ENCODE results near the gene NRBP1.

NRBP1 gene

DNA sequence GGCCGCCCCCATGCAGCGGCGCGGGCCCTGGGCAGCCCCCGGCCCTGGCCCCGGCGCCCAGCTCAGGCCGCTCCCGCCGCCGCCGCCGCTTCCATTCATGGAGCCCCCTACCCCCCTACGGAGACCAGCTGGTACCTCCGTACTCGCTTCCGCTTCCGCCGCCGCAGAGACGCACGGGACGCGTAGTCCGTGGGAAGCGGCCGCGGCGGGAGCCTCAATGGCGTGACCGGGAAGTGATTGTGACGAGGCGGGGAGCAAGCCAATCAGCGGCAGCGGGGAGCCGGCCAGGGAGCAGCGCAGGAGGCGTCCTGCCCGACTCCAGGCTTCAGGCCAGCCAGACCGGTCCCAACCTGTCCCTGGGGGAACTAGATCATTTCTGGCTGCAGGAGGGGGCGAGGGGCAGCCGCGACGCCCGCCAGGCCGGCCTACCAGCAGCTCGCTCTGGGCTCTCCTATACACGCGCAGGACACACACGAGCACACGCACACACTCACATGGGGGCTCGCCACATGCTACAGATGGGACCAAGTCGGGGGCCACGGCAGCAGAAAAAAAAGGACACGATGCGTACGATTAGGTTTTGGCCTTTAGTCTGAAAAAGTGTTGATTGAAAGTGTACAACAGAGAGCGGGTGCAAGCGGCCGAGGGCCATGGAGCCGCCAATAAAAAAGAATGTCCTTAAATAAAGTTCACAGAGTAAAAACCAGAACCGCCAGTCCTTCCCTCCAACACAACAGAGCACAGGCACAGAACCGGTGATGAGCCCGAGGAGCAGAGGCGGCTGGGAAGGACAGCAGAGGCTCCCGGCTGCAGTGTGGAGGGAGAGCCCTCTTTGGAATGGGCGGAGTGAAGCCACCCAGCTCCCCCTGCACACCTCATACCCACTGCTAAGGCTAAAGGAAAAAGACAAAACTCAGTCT is 47.5 kb upstream of the NRBP1 start, which contains the start of gene ZNF513:
Gene ZNF513, minus strand, starts transcription at position 109 of the 920 bp plus-strand sequence. CDS start 208 bp downstream, outside the sequence.
- peaks cover 30 to 84% of the 10 kb centered on the region in 2 experiments for H3K36me3 ChIP-seq (ENCODE audit: control insufficient read depth in 2 of 2, insufficient read depth in 1 of 2, low read length in 2 of 2)
- no peaks in the 10 kb centered on the region for H3K9me3 ChIP-seq (ENCODE audit: control insufficient read depth, insufficient read depth, low read depth, low read length)
- CTCF ChIA-PET = interaction anchor here (1.2 to 1.4 kb wide), 2 partner anchors 10 to 301 kb away, joined by 3 to 7 read pairs; partner anchors contain the start of gene SNX17
- H3K4me1 ChIP-seq (ENCODE audit: control insufficient read depth, insufficient read depth, low read length) = no peaks in the 10 kb centered on the region; the same call in 1 of the 2 replicates
- H3K4me3 ChIP-seq (ENCODE audit: low read depth, low read length) = peak within 1 kb of the TSS; percentile 72
- peak within 1 kb of the TSS; percentile 82 for H3K27ac ChIP-seq (ENCODE audit: extremely low read depth, low read depth, low read length)
- POLR2A ChIA-PET = interaction anchor here (1.0 to 2.9 kb wide), 8 partner anchors 9 to 303 kb away, joined by 3 to 19 read pairs (median 11); partner anchors contain the start of genes EIF2B4, GTF3C2, NRBP1 and PPM1G
- TF ChIP-seq ZNF221 (tag by site-specific recombination; IDR thresholded peaks at IDR 0.05; ENCODE audit: borderline replicate concordance) (no peak), ZNF354C (tag by site-specific recombination; IDR thresholded peaks at IDR 0.05; ENCODE audit: borderline replicate concordance, low read depth) (no peak), SCRT2 (tag by site-specific recombination; IDR thresholded peaks at IDR 0.05) (0 out of 2 replicates have a peak, but pooled peaks have one; percentile 13), ZNF664 (tag by site-specific recombination; IDR thresholded peaks at IDR 0.05) (no peak), ZNF692 (tag by site-specific recombination; IDR thresholded peaks at IDR 0.05) (no peak), IKZF3 (tag by site-specific recombination; IDR thresholded peaks at IDR 0.05) (peak; percentile 68), ZNF580 (tag by site-specific recombination; IDR thresholded peaks at IDR 0.05) (no peak), ZNF175 (tag by site-specific recombination; IDR thresholded peaks at IDR 0.05) (no peak), ZNF37A (tag by site-specific recombination; IDR thresholded peaks at IDR 0.05) (no peak), ZNF302 (tag by site-specific recombination; IDR thresholded peaks at IDR 0.05; ENCODE audit: low read depth) (no peak), ZNF571 (tag by site-specific recombination; IDR thresholded peaks at IDR 0.05) (no peak), ZNF626 (tag by site-specific recombination; IDR thresholded peaks at IDR 0.05) (no peak), ZNF214 (tag by site-specific recombination; IDR thresholded peaks at IDR 0.05; ENCODE audit: borderline replicate concordance) (no peak), ZNF148 (tag by site-specific recombination; IDR thresholded peaks at IDR 0.05; ENCODE audit: borderline replicate concordance) (no peak), ZNF548 (tag by site-specific recombination; IDR thresholded peaks at IDR 0.05) (no peak), ZNF654 (tag by site-specific recombination; IDR thresholded peaks at IDR 0.05; ENCODE audit: low read depth) (no peak), ZNF266 (tag by site-specific recombination; IDR thresholded peaks at IDR 0.05; ENCODE audit: low read depth) (no peak), KLF16 (tag by site-specific recombination; IDR thresholded peaks at IDR 0.05) (peak; percentile 50; the same call in 1 of the 2 replicates), ZBTB7A (tag by site-specific recombination; IDR thresholded peaks at IDR 0.05; ENCODE audit: low read depth) (no peak), ZNF133 (tag by site-specific recombination; IDR thresholded peaks at IDR 0.05) (no peak), ZFP69B (tag by site-specific recombination; IDR thresholded peaks at IDR 0.05) (no peak), HOXD13 (CRISPR knock-in tag; IDR thresholded peaks at IDR 0.05; ENCODE audit: borderline replicate concordance) (no peak), ZNF560 (tag by site-specific recombination; IDR thresholded peaks at IDR 0.05; ENCODE audit: borderline replicate concordance) (no peak), SP2 (tag by site-specific recombination; IDR thresholded peaks at IDR 0.05) (peak; percentile 88), HOXA7 (CRISPR knock-in tag; IDR thresholded peaks at IDR 0.05; ENCODE audit: borderline replicate concordance) (no peak), ZNF366 (tag by site-specific recombination; conservative IDR thresholded peaks at IDR 0.05) (no peak), ZNF341 (tag by site-specific recombination; IDR thresholded peaks at IDR 0.05; ENCODE audit: low read depth) (0 out of 2 replicates have a peak, but pooled peaks have one; percentile 35)
- TF ChIP-seq, protein P1, sequence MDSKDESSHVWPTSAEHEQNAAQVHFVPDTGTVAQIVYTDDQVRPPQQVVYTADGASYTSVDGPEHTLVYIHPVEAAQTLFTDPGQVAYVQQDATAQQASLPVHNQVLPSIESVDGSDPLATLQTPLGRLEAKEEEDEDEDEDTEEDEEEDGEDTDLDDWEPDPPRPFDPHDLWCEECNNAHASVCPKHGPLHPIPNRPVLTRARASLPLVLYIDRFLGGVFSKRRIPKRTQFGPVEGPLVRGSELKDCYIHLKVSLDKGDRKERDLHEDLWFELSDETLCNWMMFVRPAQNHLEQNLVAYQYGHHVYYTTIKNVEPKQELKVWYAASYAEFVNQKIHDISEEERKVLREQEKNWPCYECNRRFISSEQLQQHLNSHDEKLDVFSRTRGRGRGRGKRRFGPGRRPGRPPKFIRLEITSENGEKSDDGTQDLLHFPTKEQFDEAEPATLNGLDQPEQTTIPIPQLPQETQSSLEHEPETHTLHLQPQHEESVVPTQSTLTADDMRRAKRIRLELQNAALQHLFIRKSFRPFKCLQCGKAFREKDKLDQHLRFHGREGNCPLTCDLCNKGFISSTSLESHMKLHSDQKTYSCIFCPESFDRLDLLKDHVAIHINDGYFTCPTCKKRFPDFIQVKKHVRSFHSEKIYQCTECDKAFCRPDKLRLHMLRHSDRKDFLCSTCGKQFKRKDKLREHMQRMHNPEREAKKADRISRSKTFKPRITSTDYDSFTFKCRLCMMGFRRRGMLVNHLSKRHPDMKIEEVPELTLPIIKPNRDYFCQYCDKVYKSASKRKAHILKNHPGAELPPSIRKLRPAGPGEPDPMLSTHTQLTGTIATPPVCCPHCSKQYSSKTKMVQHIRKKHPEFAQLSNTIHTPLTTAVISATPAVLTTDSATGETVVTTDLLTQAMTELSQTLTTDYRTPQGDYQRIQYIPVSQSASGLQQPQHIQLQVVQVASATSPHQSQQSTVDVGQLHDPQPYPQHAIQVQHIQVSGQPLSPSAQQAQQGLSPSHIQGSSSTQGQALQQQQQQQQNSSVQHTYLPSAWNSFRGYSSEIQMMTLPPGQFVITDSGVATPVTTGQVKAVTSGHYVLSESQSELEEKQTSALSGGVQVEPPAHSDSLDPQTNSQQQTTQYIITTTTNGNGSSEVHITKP (tag by site-specific recombination; IDR thresholded peaks at IDR 0.05) = peak; percentile 85

Data from HEK293 (cell line).